ENCODE data around the gene FSD1L.

FSD1L gene

DNA sequence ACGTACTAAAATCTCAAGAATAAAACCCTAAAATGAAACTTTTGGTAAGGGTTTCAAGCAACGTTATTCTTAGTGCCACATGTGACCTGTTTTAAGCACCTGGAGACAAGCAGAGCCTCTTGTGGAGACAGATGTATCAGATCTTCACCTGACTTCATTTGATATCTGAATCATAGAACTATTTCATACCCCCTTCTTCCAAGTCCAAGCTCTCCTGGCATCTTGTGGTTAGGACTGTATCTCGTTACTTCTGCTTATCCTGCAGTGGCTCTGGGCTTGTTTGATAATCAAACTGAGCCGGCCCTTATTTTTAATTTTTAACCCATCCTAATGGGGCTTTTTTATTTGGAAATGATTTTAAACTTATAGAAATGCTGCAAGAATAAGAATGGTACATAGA lies 11.1 kb upstream of the FSD1L start:
- no peak for DNase-seq

DNA sequence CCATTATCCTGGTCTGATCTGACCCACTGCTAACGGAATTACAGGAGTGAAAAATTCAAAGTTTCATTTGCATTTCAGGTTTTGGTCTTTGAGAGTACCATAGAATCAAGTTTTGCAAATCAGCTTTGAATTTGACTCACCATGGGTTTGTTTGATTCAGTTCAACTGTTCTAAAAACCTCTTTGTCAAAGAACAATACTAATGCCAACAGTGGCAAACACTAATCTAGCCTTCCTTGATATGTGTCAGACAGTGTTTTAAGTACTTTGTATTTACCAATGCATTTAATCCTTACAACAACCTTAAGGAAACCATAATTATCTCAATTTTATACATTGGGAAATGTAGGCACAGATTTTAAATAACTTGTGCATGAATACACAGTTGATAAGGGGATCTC lies 10.1 kb upstream of the FSD1L start:
- DNase-seq, result no peak

DNA sequence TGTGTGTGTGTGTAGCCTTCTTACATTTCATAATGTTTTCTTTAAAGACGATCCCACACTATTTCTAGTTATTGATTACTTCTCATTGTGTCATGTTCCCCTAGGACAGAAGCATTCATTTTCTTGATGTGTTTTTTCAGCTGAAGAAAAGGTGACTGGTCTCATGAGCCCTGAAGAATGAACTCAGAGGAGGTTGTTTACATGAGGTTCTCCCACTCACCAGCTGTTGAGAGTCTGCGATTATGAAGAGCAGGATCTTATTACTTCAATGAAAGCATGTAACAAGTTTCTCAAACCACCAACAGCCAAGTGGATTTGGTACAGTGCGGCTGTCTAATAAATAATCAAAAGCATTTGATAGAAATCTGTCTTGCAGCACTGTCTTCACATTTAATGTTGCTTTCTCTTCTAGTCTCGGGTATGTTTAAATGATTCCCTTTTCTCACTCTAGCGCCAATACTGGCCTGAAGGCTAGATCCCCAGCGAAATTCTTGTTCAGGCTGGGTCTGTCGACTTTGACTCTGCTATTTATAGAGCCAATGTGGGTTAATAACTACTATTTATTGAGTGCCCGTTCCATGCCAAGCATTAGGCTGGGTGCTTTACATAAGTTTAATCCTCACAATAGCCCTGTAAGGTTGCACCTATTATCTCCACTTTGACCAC lies 9.6 kb upstream of the FSD1L start:
- DNase-seq, result no peak

DNA sequence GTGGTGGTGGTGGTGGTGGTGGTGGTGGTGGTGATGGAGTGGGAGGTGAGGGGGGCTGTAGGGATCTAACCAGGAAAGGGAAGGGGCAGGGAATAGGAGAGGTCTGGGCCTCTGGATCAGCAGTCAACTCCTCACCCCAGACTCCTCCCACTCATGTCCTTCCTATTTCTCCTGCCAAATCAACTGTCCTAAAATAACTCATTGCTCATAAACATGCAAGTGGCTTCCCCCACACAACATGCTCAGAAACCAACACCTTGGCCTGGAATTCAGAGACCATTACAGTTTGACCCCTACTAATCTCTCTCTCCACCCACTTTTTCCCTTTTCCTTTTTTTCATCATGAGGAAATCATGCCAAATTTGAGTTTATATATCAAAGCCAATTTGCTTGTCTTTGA lies 8.4 kb upstream of the FSD1L start:
- no peak for DNase-seq

DNA sequence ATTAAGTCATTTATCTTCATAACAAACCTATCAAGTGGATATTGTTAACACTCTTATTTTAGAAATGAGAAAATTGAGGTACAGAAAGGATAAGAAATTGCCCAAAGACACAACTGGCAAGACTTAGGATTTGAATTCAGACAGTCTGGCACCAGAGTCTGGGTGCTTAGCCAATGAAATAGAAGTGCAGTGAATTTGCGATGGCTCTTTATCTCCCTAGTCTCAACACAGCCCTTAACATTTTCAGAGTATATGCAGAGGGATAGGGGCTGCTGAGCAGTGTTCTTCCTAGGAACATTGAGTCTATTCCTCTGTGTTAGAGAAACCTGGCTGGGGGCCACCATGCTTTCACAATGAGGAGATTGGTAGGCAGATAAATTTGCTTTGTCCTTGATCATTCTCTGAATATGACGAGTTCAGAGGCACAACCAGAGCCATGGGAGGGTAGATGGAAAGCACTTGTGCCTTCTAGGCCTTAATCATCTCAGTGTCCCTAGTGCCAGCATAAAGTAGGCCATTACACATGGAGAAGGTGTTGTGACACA lies 6.1 kb upstream of the FSD1L start:
- DNase-seq, result no peak

DNA sequence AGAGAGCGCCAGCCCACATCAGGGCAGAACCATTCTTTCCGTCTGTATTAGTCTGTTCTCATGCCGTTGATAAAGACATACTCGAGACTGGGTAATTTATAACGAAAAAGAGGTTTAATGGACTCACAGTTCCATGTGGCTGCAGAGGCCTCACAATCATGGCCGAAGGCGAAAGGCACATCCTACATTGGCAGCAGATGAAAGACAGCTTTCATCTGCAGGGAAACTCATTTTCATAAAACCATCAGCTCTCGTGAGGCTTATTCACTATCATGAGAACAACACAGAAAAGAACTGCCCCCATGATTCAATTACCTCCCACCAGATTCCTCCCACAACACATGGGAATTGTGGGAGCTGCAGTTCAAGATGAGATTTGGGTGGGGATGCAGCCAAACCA lies 4.7 kb upstream of the FSD1L start:
- DNase-seq, result no peak

DNA sequence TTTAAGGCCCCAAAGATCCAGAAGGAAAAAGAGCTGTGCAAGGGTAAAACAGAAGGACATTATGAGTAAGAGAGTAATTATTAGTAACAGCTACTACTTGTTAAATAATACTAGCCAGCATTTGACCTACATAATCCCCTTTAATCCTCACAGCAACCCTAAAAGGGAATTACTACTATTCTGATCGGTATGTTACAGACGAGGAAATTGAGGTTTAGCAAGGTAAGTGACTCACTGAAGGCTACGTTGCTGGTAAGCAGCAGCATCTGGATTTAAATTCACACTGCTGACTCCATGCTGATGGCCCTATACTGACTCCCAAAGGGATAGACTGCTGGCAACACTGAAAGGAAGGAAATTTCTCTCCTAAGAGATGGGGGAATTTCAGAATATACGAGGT lies 3.7 kb upstream of the FSD1L start:
- DNase-seq, result no peak

DNA sequence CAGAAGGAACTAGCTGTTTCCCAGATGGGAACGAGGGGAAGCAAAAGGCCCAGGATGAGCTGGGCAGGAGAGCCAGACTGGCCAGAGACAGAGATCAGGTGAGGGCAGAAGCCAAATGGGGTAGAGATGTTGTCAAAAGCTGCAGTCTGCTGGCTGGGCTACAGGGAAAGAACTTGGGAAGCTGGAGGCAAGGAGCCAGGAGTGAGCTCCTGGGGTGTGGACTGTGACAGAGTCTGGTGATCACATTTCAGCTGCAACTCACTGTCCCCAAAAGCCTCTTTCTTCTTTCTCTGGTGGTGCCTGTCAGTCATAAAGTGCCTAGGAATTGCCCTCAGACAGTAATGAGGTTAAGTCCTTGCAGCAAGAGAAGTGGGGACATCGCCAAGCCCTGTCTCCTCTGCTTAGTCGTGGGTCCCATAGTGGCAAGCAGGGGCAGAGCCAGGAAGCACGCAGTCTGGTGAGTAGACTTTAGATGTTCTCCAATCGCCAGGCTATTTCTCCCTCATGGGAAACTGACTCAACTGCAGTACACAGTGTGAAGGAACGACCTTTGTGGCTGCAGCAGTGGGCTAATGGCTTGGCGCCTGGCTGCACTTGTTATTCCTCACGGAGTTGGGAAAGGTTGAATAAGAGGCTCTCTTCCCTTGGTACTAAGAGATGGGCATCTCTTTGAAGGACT lies 2.5 kb upstream of the FSD1L start:
- no peak for DNase-seq

DNA sequence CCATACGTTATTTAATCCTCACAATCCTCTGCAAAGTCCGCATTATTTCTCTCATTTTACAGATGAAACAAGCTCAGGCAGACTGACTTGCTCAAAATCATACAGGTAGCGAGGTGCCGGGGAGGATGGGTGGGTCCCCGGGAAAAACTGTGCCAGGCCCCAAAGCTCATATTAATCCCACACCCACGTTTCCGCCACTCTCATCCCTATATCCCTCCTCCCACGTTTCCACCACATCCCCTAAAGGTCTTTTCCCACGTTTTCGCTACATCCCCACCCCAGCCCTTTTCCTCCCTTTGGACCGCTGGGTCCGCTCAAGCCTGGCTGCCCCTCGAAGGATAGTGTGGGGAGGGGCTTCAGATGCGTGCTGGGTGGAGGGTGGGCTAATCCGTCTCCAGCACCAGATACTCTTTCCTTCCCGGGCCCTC lies 434 bp upstream of the FSD1L start:
- DNase-seq, result no peak

DNA sequence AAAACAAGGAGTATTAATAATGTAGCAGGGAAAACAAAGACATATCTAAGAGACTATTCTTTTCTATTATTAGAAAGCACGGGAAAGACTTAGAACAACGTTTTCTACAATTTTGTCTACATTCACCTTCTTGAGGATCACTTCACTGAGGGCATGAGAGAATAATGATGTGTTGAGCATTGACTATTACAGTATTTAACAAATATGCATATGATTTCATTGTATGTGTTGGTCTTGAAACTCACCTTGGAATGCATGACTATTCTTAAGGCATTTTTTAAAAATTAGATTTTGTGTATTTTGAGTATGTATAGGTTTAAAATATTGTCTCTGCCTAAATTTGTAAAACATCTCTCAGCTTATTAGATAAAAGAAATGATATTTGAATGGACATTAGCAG lies 1.2 kb downstream of the FSD1L start:
- DNase-seq, result no peak

DNA sequence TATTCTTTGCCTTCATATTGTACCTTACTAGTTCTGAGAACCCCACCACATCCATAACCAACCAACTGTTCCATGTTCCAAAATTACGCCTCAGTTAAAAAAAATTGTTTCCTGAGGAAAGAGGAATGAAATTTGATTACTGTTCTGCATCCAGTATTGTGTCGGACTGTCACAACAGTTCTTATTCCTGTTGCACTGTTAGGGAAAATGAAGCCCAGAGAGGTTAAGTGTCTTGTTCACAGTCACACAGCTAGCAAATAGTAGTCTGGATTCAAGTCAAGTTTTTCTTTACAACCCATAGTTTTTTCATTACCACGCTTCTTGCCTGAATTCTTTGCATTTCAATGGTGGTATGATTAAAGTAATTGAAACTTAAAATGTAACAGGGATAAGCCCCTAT lies 4.4 kb downstream of the FSD1L start:
- no peak for DNase-seq

DNA sequence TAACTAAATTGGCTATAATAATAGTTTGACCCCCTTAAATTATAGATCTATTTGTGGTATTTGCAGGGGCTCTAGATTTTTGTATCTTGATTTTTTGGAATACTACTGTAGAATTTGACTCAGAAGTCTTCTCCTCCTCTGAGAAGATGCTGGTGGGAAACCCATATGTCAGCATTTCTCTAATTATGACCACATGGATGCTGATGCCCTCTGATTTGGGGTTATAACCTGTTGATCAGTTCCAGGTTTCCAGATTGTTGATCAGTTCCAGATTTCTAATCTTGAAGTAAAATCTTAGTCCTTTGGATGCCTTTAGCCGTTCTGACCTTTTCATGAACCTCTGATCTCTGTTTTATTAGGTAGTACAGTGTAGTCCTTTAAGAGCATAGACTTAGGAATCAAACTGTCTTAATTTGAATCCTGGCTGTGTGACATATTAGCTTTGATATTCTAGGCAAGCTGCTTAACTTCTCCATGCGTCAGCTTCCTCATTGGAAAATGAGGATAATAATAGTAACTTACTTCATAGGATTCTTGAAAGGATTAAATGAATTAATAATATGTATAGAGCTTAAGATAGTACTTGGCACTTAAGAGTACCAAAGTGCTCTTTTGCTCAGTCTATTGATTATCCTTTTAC lies 8.1 kb downstream of the FSD1L start:
- no peak for DNase-seq

DNA sequence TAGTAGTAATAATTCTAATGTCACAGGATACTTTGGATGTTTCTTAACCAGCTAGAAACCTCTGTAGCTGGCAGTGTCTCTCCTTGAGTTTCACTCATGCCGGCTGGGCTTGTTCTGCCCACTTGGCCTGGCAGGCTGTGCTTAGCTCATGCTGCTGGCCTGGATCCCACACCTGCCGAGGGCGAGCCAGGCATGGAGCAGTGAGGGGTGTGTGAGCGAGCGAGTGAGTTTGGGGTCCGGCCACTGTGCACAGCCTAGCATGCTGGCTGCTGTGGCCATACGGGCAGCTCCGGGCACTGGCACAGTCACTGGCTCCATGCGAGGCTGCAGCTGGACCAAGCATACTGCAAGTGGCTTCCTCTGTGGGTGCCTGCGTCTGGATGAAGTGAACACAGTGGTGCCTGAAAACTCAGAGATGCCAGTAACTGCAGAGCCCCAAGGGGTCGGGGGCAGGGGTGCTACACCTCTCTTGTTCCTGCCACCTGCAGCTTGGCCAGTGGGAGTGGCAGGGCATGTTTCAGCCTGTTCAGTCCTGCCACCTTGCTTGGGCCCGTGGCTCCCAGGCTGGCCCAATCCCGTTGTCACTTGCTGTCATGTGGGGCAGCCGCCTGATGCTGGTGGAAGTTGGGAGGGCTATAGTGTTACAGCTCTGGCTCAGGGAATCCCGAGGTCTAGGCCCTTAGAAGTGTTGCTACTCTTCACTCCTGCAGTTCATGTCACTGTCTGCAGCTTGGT lies 9.9 kb downstream of the FSD1L start:
- DNase-seq, result no peak

DNA sequence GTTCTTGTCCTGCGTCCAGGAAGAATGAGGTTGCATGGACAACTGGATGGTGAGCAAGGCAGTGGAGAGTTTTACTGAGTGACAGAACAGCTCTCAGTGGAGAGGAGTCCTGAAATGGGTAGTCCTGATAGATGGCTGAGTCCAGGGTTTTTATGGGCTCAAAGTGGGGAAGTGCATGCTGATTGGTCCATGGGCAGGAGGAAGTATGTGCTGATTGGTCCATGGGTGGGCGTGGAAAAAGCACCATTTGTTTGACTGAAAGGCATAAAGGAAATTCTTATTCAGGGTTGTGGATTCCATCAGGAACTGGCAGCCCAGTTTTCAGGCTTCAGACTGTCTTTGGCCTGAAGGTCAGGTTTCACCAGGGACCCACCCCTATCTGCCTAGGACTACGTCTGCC lies 10.6 kb downstream of the FSD1L start:
- DNase-seq, result no peak

DNA sequence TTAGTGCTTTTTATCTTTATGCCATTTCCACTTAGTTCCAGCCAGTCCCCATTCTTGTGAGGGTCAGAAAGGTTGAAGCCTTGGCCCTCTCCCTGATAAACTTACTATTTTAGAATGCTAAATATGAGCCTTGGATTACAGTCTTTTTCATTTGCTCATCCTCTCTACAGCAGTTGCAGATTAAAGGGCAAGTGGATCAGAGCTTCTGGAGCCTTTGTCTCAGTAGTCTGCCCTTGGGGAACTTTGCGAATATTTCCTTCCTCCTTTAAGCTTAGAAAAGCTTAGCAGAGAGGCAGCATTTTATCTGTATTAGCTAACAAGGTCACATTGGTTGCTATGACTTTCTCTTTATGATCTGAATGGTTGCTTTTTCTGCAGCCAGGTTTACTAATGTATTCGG lies 11.5 kb downstream of the FSD1L start:
- DNase-seq, result no peak

DNA sequence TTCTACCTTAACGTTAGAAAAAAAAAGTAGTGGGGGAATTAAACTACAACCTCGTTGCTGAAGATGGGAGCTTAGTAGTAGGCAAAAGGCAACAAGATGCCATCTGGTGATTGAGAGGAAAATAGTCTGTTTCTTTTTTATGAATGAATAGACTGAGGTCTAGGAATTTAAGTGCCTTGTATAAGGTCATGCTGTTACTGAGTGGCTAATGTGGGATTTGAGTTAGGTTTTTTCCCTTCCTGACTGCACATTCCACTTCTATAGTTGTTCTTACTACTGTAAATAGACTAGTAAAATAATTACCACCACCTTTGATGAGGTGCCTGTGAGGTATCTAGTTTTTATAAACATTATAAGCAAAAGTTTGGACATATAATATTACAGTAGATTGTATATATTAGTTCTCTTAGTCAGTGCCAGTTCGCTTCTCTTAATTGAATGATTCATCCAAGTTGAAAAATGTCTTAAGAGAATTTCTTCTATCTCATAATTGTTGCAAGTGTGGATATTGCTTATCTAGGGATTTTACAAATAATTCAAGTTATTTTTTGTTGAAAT lies 19.1 kb downstream of the FSD1L start:
- no peak for DNase-seq

DNA sequence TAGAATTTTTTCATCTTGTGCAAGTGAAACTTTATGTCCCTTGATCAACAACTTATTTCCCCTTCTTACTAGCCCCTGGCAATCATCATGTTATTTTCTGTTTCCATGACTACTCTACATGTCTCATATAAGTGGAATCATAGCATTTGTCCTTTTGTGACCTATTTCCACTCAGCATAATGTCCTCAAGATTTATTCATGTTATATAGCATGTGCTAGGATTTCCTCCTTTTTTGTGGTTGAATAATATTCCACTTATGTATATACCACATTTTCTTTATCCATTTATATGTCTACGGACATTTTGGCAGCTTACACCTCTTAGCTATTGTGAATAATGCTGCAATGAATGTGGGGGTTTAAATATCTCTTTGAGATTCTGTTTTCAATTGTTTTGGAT lies 21.0 kb downstream of the FSD1L start:
- DNase-seq, result no peak

DNA sequence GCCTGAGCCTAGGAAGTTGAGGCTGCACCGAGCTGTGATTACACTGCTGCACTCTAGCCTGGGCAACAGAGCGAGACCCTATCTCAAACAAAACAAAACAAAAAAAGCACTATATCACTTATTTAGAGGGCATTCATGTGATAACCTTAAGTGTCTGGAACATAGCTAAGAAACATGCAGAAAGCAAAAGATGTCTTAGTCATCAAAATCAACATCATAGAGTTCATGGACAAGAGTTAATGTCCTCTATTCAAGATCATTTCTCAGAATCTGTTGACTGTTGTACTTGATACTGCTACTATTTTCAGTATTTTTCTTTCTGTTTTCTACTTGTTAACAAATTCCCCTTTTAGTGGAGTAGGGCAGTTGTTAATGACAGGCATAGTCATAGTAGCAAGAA lies 25.4 kb downstream of the FSD1L start:
- DNase-seq, result no peak

DNA sequence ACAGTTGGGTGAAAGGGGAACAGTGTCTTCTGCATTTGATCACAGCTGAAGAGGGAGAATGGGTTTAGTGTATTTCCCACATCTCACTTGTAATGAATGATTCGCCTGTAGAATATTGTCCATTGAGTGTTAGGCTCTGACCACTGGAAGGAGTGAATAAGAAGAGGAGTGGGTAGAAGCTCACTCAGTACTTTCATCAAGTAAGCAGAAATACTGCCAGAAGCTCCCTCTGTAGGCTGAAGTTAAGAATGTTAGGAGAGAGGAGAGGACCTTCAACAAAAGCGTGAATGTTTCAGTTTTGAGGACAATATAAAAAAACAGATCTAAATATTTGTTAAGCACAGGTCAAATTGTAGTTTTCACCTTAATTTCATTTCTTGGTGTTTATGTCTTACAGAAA lies 27.5 kb downstream of the FSD1L start:
- DNase-seq, result no peak

DNA sequence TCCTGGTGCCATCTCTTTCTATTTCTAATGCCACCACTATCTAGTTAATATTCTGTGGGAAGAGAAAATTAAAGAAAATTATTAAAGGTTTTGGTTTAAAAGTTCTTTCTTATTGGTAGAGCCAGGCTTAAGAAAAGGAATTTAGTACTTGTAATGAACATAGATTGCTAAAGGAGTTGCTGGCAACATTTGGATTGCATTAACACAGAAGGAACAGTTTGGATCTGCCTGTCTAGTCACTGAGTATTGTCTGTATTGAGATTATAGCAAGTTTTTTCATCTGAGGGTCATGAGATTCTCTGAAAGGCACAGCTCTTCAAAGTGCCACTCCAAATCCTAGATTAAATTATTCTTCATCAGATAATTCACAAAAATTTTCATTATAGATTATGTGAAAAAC lies 32.0 kb downstream of the FSD1L start:
- no peak for DNase-seq

DNA sequence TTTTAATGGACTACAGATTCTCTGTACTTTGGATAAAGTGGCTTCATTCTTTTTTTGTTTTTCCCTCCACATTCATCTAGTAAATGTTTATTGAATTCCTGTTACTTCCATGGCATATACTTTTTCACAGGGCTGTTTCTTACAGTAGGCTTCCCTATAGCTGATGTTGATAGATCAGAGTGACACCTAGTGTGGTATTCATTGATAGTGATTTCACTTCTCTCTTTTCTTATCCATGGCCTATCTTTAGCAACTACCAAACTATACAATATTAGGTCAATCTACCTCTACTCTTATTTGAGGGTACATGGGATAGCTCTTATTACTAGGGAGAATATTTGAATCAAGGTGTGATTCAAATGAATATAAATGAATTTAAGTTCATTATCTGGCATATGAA lies 35.8 kb downstream of the FSD1L start:
- DNase-seq, result no peak

DNA sequence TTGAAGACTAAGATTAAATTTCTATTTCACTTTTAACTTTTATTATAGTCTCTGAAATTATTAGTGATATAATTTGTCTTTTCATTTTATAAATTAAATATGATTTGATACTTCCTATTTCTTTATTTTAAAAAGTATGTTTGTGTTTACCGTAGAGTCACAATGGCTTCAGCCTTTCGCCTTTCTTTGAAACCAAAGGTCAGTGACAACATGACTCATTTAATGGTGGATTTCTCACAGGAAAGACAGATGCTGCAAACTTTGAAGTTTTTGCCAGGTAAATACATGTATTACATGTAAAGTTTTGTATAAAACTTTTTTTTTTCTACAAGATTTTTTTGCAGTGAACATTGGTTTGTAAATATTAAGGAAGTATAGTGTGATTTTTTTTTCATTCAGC lies 36.4 kb downstream of the FSD1L start:
- DNase-seq, result no peak

DNA sequence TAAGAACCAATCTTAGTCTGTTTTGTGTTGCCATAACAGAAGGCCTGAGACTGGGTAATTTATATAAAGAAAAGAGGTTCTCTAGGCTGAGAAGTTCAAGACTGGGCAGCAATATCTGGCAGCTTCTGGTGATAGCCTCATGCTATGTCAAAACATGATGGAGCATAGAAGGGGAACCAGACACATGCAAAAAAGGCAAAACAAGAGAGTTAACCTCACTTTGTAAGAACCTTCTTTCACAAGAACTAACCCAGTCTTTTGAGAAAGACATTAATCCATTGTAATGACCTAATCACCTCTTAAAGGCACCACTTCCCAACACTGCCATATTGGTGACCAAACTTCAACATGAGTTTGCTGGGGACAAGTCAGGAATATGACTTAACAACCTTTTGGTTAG lies 37.3 kb downstream of the FSD1L start:
- DNase-seq, result no peak

All from NCI-H187 treated with DMSO at 0.1 percent for 48 hours (cell line).